Activated T-cell treated with anti-CD3 and anti-CD28 coated beads, Interleukin-2, amount 50 U/mL, for 72 hours (primary cell): Measurements from ENCODE around the gene RGP1. TPM values are rescaled to one million over a fixed set of nuclear protein-coding genes. Genes with fewer than 3 reads are reported as not detected.

Experiments used
- ATAC-seq, 2 donors: fragments of 150-1000 bp; cut with Tn5 transposase; replicated peaks in 1 of 2; 2 replicates each; pipeline ENCODE4 v1.10.0; 2021; ENCODE audit warnings: moderate library complexity in 2 of 2, mild to moderate bottlenecking in 1 of 2
- DNase-seq, 2 donors: peaks; one replicate each; pipeline ENCODE4 v3.0.0; 2021 to 2022; ENCODE audit warnings: mixed read lengths in 1 of 2
- H3K27ac Mint-ChIP-seq: one replicate; pipeline ENCODE4 v1.8.0; 2022; ENCODE audit warnings: mild to moderate bottlenecking, moderate library complexity, mixed read lengths
- H3K27me3 Mint-ChIP-seq: one replicate; pipeline ENCODE4 v1.8.0; 2022; ENCODE audit warnings: low read depth, mixed read lengths
- H3K36me3 Mint-ChIP-seq, 2 donors: one replicate each; pipeline ENCODE4 v1.8.0; 2022; ENCODE audit warnings: mixed read lengths in 2 of 2, mild to moderate bottlenecking in 1 of 2; ENCODE audit not compliant: insufficient read depth in 2 of 2
- H3K4me1 Mint-ChIP-seq: one replicate; pipeline ENCODE4 v1.8.0; 2022; ENCODE audit warnings: low read depth, mixed read lengths
- H3K4me3 Mint-ChIP-seq, 2 donors: one replicate each; pipeline ENCODE4 v1.8.0; 2022; ENCODE audit warnings: mild to moderate bottlenecking in 2 of 2, mixed read lengths in 2 of 2, moderate library complexity in 2 of 2
- H3K9me3 Mint-ChIP-seq, 2 donors: one replicate each; pipeline ENCODE4 v1.8.0; 2022; ENCODE audit warnings: mixed read lengths in 2 of 2
- total RNA-seq, 2 donors: library from RNA; stranded (reverse); gene quantifications; one replicate each; pipeline ENCODE4 v1.2.3, GENCODE V29; 2022

RGP1 gene
- total RNA-seq, result 10 to 100 TPM; 32.5 TPM

GRCh38 chr9:35748858-35749514 is at the start of gene RGP1, which contains the start of gene GBA2:
TSS of gene RGP1 (plus strand) at chr9:35749287. CDS start at chr9:35749756, 469 bp downstream.
TSS of gene GBA2 (minus strand) at chr9:35749228. CDS start at chr9:35748704, 524 bp downstream.
- Mint-ChIP-seq H3K4me3 (peak within 1 kb of the TSS; percentile 97), H3K4me1 (peaks cover 52% of the 10 kb centered on the region), H3K36me3 (peaks cover 2 to 5% of the 10 kb centered on the region in 2 donors), H3K27ac (peak within 1 kb of the TSS; percentile 89), H3K9me3 (no peaks in the 10 kb centered on the region), H3K27me3 (no peaks in the 10 kb centered on the region)
- peak; percentile 83 to 89 for DNase-seq
- peak; percentile 90 for ATAC-seq

DNA sequence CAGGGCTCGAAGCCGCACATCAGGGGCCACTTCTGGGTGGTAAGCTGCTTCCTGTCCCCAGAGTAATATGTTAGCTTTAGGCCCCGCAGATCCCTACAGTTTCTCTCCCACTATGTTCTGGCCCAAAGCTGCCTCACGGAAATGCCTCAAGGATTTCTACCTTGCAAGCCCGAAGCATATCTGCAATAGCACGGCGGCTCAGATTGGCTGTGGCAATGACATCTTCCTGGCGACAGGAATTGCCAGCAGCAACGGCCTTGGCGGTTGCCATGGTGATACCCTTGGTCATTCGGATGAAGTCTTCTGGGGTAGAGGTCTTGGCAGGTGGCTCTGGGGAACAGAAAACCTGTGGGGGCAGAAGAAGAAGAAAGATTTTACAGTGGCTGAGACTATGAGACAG is 49.1 kb upstream of the RGP1 start:
- Mint-ChIP-seq H3K4me1 (peaks cover 7% of the 10 kb centered on the region), H3K4me3 (no peak overlapping the region), H3K27me3 (no peaks in the 10 kb centered on the region), H3K36me3 (peaks cover 10 to 11% of the 10 kb centered on the region in 2 donors), H3K27ac (no peak overlapping the region), H3K9me3 (no peaks in the 10 kb centered on the region)
- ATAC-seq (no peak), DNase-seq (no peak)

GRCh38 chr9:35700942-35701341 is 48.1 kb upstream of the RGP1 start:
- no peak overlapping the region for H3K4me3 Mint-ChIP-seq
- H3K27ac Mint-ChIP-seq, result no peak overlapping the region
- ATAC-seq, result no peak
- peaks cover 11 to 13% of the 10 kb centered on the region in 2 donors for H3K36me3 Mint-ChIP-seq
- no peak for DNase-seq
- H3K4me1 Mint-ChIP-seq, result peaks cover 7% of the 10 kb centered on the region
- no peaks in the 10 kb centered on the region for H3K9me3 Mint-ChIP-seq
- no peaks in the 10 kb centered on the region for H3K27me3 Mint-ChIP-seq

GRCh38 chr9:35702696-35703095 is 46.4 kb upstream of the RGP1 start:
- no peak for DNase-seq
- no peak for ATAC-seq
- Mint-ChIP-seq H3K4me3 (no peak overlapping the region), H3K4me1 (no peaks in the 10 kb centered on the region), H3K36me3 (peaks cover 16 to 26% of the 10 kb centered on the region in 2 donors), H3K27ac (no peak overlapping the region), H3K9me3 (no peaks in the 10 kb centered on the region), H3K27me3 (no peaks in the 10 kb centered on the region)

DNA sequence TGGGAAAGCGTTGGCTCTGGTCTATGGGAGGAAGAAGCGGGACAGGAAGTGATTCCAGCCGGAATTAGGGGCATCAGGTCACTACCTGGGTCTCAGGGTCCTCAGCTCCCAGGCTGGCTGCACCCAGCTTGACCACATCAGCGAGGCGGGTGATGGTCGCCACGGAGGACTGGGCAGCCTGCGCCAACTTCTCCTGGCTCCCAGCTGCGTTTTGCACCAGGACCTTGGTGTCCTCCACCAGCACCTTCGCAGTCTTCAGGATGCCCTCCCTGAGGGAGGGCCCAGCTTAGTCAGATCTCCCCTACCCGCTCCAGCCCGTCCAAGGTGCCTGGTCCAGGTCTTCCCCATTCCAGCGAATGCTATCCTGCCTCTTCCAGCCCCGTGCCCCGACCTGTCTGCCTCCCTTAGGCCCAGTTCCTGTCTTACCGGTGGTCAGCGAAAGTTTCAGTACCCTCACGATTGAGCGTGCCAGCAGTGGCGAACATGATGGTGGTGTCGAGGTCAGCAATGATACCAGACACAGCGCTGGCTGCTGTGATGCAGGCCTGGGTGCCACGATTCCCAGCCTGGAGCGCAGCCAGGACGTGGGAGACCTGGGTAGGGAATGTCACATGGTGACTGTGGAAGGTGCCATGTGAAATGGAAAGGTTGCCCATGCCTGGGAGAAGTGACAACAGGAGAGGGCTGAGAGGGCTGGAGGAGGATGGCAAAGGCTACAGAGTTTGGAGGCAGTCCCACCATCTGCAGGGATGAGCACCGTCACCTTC is 45.0 kb upstream of the RGP1 start:
- Mint-ChIP-seq H3K27me3 (no peaks in the 10 kb centered on the region), H3K36me3 (peaks cover 18 to 28% of the 10 kb centered on the region in 2 donors), H3K4me3 (no peak overlapping the region), H3K27ac (no peak overlapping the region), H3K4me1 (no peaks in the 10 kb centered on the region), H3K9me3 (no peaks in the 10 kb centered on the region)
- ATAC-seq (no peak), DNase-seq (no peak)

DNA sequence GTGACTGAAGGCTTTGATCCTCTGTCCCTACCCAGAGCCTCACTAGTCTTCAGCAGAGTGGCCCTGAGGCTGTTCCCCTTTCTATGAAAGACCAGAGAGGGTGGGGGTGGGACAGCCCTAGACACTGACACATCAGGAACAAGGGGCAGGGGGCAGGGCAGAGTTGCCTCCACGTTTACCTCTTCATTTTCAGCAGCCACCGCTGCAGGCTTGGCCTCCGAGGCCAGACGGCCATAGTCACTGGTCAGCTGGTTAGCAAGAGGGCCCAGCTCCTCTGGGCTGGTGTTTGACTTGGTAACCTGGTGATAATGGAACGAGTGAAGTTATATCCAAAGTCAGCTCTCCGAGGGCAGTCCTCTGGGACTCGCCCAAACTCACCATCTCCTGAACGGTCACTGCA is 43.7 kb upstream of the RGP1 start:
- H3K4me1 Mint-ChIP-seq, result no peaks in the 10 kb centered on the region
- no peak for DNase-seq
- H3K36me3 Mint-ChIP-seq, result peaks cover 18 to 28% of the 10 kb centered on the region in 2 donors
- no peak overlapping the region for H3K27ac Mint-ChIP-seq
- no peaks in the 10 kb centered on the region for H3K9me3 Mint-ChIP-seq
- H3K4me3 Mint-ChIP-seq, result no peak overlapping the region
- H3K27me3 Mint-ChIP-seq, result no peaks in the 10 kb centered on the region
- ATAC-seq, result no peak

GRCh38 chr9:35705836-35706430 is 43.2 kb upstream of the RGP1 start:
- no peaks in the 10 kb centered on the region for H3K9me3 Mint-ChIP-seq
- no peak for ATAC-seq
- H3K4me3 Mint-ChIP-seq, result no peak overlapping the region
- H3K36me3 Mint-ChIP-seq, result peaks cover 20 to 30% of the 10 kb centered on the region in 2 donors
- H3K4me1 Mint-ChIP-seq, result no peaks in the 10 kb centered on the region
- no peak overlapping the region for H3K27ac Mint-ChIP-seq
- no peak for DNase-seq
- no peaks in the 10 kb centered on the region for H3K27me3 Mint-ChIP-seq

- H3K27ac Mint-ChIP-seq, result no peak overlapping the region
- H3K27me3 Mint-ChIP-seq, result no peaks in the 10 kb centered on the region
- no peak for DNase-seq
- no peak overlapping the region for H3K4me3 Mint-ChIP-seq
- peaks cover 22 to 36% of the 10 kb centered on the region in 2 donors for H3K36me3 Mint-ChIP-seq
- H3K4me1 Mint-ChIP-seq, result peaks cover 5% of the 10 kb centered on the region
- ATAC-seq, result no peak
- no peaks in the 10 kb centered on the region for H3K9me3 Mint-ChIP-seq
Measured at GRCh38 chr9:35706951-35707350, 42.1 kb upstream of the RGP1 start.

DNA sequence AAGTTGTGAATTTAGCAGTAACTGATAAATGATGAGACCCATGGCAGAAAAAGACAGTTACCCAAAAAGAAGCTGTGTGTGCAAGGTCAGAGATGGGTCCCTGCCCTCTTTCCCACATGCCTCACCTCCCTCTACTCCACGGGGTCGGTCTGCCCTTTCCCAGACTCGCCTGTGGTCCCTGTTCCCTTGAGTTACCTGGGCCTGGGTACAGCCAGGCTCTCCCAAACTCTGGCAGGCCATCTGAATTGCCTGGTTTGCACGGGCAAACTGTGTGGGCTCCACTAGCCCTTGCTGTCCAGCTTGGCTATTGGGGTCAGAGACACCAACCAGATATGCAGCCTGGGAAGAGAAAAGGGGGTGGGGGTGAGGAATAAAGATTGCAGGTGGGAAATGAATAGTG is 40.9 kb upstream of the RGP1 start:
- Mint-ChIP-seq H3K36me3 (peaks cover 22 to 30% of the 10 kb centered on the region in 2 donors), H3K9me3 (no peaks in the 10 kb centered on the region), H3K27me3 (no peaks in the 10 kb centered on the region), H3K27ac (peak overlapping the region; percentile 54), H3K4me3 (no peak overlapping the region), H3K4me1 (peaks cover 9% of the 10 kb centered on the region)
- DNase-seq (no peak), ATAC-seq (no peak)

- no peak for ATAC-seq
- peaks cover 9% of the 10 kb centered on the region for H3K4me1 Mint-ChIP-seq
- H3K27me3 Mint-ChIP-seq, result no peaks in the 10 kb centered on the region
- H3K36me3 Mint-ChIP-seq, result peaks cover 21 to 32% of the 10 kb centered on the region in 2 donors
- DNase-seq, result no peak
- no peaks in the 10 kb centered on the region for H3K9me3 Mint-ChIP-seq
- H3K4me3 Mint-ChIP-seq, result no peak overlapping the region
- H3K27ac Mint-ChIP-seq, result no peak overlapping the region
Measured at GRCh38 chr9:35710818-35711500, 38.1 kb upstream of the RGP1 start.

GRCh38 chr9:35711501-35712428 is 37.3 kb upstream of the RGP1 start:
- H3K4me3 Mint-ChIP-seq, result no peak overlapping the region
- peak; percentile 22 to 62 for ATAC-seq
- no peaks in the 10 kb centered on the region for H3K9me3 Mint-ChIP-seq
- H3K36me3 Mint-ChIP-seq, result peaks cover 21 to 35% of the 10 kb centered on the region in 2 donors
- H3K27me3 Mint-ChIP-seq, result no peaks in the 10 kb centered on the region
- H3K27ac Mint-ChIP-seq, result no peak overlapping the region
- DNase-seq, result no peak
- H3K4me1 Mint-ChIP-seq, result peaks cover 9% of the 10 kb centered on the region

GRCh38 chr9:35712762-35713400 is 36.2 kb upstream of the RGP1 start:
- ATAC-seq, result no peak
- Mint-ChIP-seq H3K9me3 (no peaks in the 10 kb centered on the region), H3K27me3 (no peaks in the 10 kb centered on the region), H3K4me3 (no peak overlapping the region), H3K4me1 (peaks cover 9% of the 10 kb centered on the region), H3K27ac (no peak overlapping the region), H3K36me3 (peaks cover 17 to 26% of the 10 kb centered on the region in 2 donors)
- DNase-seq, result no peak
